Astrocyte (in vitro differentiated cells and primary cell): ENCODE measurements around the gene TIMP4.

ENCODE experiments used
- CTCF ChIP-seq: IDR thresholded peaks from 2 replicates; pipeline ENCODE4 v1.5.1; 2011; ENCODE audit warnings: low read depth, mild to moderate bottlenecking, inconsistent platforms, low read length, moderate library complexity; ENCODE audit not compliant: insufficient read depth
- EZH2 ChIP-seq: IDR thresholded peaks from 2 replicates; pipeline ENCODE4 v1.6.1; 2012; ENCODE audit warnings: mild to moderate bottlenecking, low read length, inconsistent platforms; ENCODE audit not compliant: insufficient read depth

- no peak for TF ChIP-seq CTCF
- no peak for TF ChIP-seq EZH2
Observed at GRCh38 chr3:12175137-12175593, 16.5 kb upstream of the TIMP4 start.
